ENCODE results near the gene UBXN4. TPM values are rescaled to one million over a fixed set of nuclear protein-coding genes. Genes with fewer than 3 reads are reported as not detected.

Gene UBXN4
- polyA plus RNA-seq, 2 of the 4 experiments (the other 2 are of a cell fraction): 70.8 to 129 TPM

GRCh38 chr2:135736546-135736945, 5.1 kb upstream of the UBXN4 start:
- CTCF ChIA-PET: no interaction called here
- ATAC-seq (no peak), FAIRE-seq (no peak), DNase-seq (ENCODE audit: low read depth in 1 of 2, low spot score in 1 of 2) (no peak)
- Histone ChIP-seq H3K9me3 (no peaks in the 10 kb centered on the region), H3K4me2 (no peak overlapping the region), H3K4me1 (no peaks in the 10 kb centered on the region), H3K27ac (no peak overlapping the region), H3K4me3 (no peak overlapping the region)
- POLR2A ChIA-PET: no interaction called here
- TF ChIP-seq ZC3H11A (IDR thresholded peaks at IDR 0.05) (no peak), ZFP36 (IDR thresholded peaks at IDR 0.05; ENCODE audit: borderline replicate concordance, partially characterized antibody) (no peak), SMC3 (IDR thresholded peaks at IDR 0.05) (no peak), CBX2 (IDR thresholded peaks at IDR 0.05; ENCODE audit: borderline replicate concordance, low read depth) (no peak), CEBPB (IDR thresholded peaks at IDR 0.05) (no peak), GATA3 (IDR thresholded peaks at IDR 0.05; ENCODE audit: borderline replicate concordance) (no peak), FOSL2 (IDR thresholded peaks at IDR 0.05) (no peak), FOSL2 (CRISPR knock-in tag; IDR thresholded peaks at IDR 0.05) (no peak), MAX (IDR thresholded peaks at IDR 0.05) (no peak), SREBF2 (IDR thresholded peaks at IDR 0.05) (no peak), MYC (IDR thresholded peaks at IDR 0.05; ENCODE audit: borderline replicate concordance, low read length) (no peak), JUNB (IDR thresholded peaks at IDR 0.05) (no peak), USF2 (IDR thresholded peaks at IDR 0.05) (no peak)
- 82% methylated on average over 5 of the region's 5 CpGs for WGBS (ENCODE audit: missing lambda C conversion rate)

- WGBS (ENCODE audit: missing lambda C conversion rate): 96% methylated on average over 3 of the region's 3 CpGs
- H3K4me2 ChIP-seq: no peak overlapping the region
- FAIRE-seq (no peak), DNase-seq (ENCODE audit: low read depth in 1 of 2, low spot score in 1 of 2) (no peak), ATAC-seq (no peak)
- ChIA-PET POLR2A (no interaction called here), CTCF (interaction anchor here (1.5 to 1.9 kb wide), 2 partner anchors 29 to 31 kb away, joined by 3 to 5 read pairs; no protein-coding TSS in a partner anchor)
- no peak overlapping the region for H3K27ac ChIP-seq
- no peak for TF ChIP-seq MYC (IDR thresholded peaks at IDR 0.05; ENCODE audit: borderline replicate concordance, low read length)
- TF ChIP-seq FOSB (CRISPR knock-in tag; IDR thresholded peaks at IDR 0.05): no peak
- no peak for TF ChIP-seq E2F6 (IDR thresholded peaks at IDR 0.05; ENCODE audit: borderline replicate concordance, low read depth)
- TF ChIP-seq ZC3H11A (IDR thresholded peaks at IDR 0.05): no peak
- TF ChIP-seq HOXB5 (CRISPR knock-in tag; IDR thresholded peaks at IDR 0.05): no peak
- no peak for TF ChIP-seq HMGXB4 (CRISPR knock-in tag; IDR thresholded peaks at IDR 0.05; ENCODE audit: borderline replicate concordance)
- no peak for TF ChIP-seq GATA3 (IDR thresholded peaks at IDR 0.05; ENCODE audit: borderline replicate concordance)
- TF ChIP-seq ZSCAN20 (CRISPR knock-in tag; IDR thresholded peaks at IDR 0.05): no peak
- no peak for TF ChIP-seq EHMT2 (IDR thresholded peaks at IDR 0.05; ENCODE audit: low read depth)
- peaks cover 20% of the 10 kb centered on the region; the same call in 2 of the 3 replicates for H3K4me1 ChIP-seq
- no peak overlapping the region for H3K4me3 ChIP-seq
- H3K9me3 ChIP-seq: no peaks in the 10 kb centered on the region
Observed at GRCh38 chr2:135740206-135740605, 1.4 kb upstream of the UBXN4 start.

- ChIA-PET POLR2A (interaction anchor here (0.5 to 0.8 kb wide), 7 partner anchors 16 to 244 kb away, joined by 3 to 6 read pairs (median 3); partner anchors contain the start of genes R3HDM1 and ZRANB3), CTCF (interaction anchor here (0.6 to 1.9 kb wide), 5 partner anchors 30 to 221 kb away, joined by 3 to 5 read pairs (median 3); no protein-coding TSS in a partner anchor)
- FAIRE-seq: no peak
- 69% methylated on average over 11 of the region's 11 CpGs for WGBS (ENCODE audit: missing lambda C conversion rate)
- Histone ChIP-seq H3K27ac (peak overlapping the region in 1 of 2 experiments; percentile 51; a peak in 2 of 6 replicates), H3K9me3 (no peaks in the 10 kb centered on the region), H3K4me1 (peaks cover 26% of the 10 kb centered on the region; the same call in 2 of the 3 replicates), H3K4me2 (0 out of 3 replicates have a peak overlapping the region, but pooled peaks have one; percentile 11), H3K4me3 (no peak overlapping the region)
- ATAC-seq: no peak
- DNase-seq (ENCODE audit: low read depth in 1 of 2, low spot score in 1 of 2): no peak
- 0 out of 3 replicates have a peak, but pooled peaks have one; percentile 48 for TF ChIP-seq CTCF (IDR thresholded peaks at IDR 0.05)
- no peak for TF ChIP-seq MYC (IDR thresholded peaks at IDR 0.05; ENCODE audit: borderline replicate concordance, low read length)
- TF ChIP-seq MAFK (IDR thresholded peaks at IDR 0.05; ENCODE audit: partially characterized antibody): no peak
- TF ChIP-seq NFE2L2 (conservative IDR thresholded peaks at IDR 0.05; ENCODE audit: low read length): 0 out of 2 replicates have a peak, but pooled peaks have one; percentile 5
- no peak for TF ChIP-seq CEBPB (IDR thresholded peaks at IDR 0.05)
- no peak for TF ChIP-seq EP300 (IDR thresholded peaks at IDR 0.05)
- no peak for TF ChIP-seq POLR2A (IDR thresholded peaks at IDR 0.05; ENCODE audit: low read length)
- TF ChIP-seq PBX3 (IDR thresholded peaks at IDR 0.05): no peak
- no peak for TF ChIP-seq NPAS2 (CRISPR knock-in tag; IDR thresholded peaks at IDR 0.05; ENCODE audit: borderline replicate concordance)
Observed at GRCh38 chr2:135741043-135741394, 636 bp upstream of the UBXN4 start.
